ENCODE data around the gene ETV6. TPM values are rescaled to one million over a fixed set of nuclear protein-coding genes. Genes with fewer than 3 reads are reported as not detected.
"Not testable (repeated sequence)": the region's sequence is repeated elsewhere in the genome, so short reads cannot be mapped to it uniquely, and the experiment has no call there.

The ETV6 gene
- total RNA-seq, 2 donors from 2014 or later, result 50.2 to 82.3 TPM

DNA sequence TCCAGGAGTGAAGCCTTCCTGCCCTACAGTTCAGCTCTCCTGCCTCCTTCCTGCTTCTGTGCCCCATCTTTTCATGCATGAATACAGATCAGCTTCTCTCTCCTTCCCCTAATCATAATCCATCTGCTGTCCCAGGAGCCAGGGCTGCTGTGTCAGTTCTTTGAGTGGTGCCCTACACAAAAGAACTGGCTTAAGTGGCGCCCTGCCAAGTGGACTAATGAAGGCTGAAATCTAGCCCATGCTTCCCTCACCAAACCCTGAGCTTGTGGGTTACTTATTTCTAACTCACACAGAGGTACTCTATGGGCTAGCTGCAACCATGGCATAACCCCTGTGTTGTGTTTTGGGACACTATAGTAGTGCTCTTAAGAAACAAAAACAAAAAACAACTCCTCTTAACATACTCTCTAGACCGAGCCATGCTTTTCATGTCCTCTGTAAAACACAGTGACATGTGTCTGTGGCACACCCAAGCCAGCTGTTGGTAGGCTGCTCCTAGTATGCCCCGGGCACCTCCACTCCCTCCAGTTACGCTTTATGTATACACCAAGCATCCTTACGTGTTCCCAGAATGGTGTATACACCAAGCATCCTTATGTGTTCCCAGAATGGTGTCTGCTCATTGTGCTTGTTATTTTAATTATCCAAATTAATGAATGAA is 19.3 kb upstream of the ETV6 start:
- ATAC-seq, result peak in 1 of 2 donors; percentile 36
- H3K27me3 Mint-ChIP-seq, result peaks cover 7 to 15% of the 10 kb centered on the region in 2 donors
- no peaks in the 10 kb centered on the region for H3K9me3 Mint-ChIP-seq
- DNase-seq (ENCODE audit: low spot score), result no peak
- H3K36me3 Mint-ChIP-seq, result no peaks in the 10 kb centered on the region
- H3K4me3 Mint-ChIP-seq, result no peak overlapping the region
- no peaks in the 10 kb centered on the region for H3K4me1 Mint-ChIP-seq (ENCODE audit: low read depth in 2 of 2)
- no peak overlapping the region for H3K27ac Mint-ChIP-seq

DNA sequence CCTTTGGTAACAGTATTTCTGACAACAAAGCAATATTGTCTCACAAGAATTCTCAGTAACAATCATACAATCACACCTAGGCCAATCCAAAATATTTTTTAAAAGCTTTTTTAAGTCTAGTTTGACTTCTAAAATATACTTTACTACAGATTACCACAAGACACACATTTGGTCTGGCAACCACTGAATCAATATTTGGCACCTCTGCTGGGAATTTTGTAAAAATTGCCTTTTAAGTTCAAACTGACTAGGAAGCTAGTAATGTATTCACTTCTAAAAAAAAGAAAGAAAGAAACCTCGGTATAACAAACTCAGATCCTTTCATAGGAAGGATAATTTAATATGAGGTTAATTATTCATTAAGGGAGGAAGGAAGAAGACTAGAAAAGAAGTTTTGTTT is 18.2 kb upstream of the ETV6 start:
- peaks cover 5 to 15% of the 10 kb centered on the region in 2 donors for H3K27me3 Mint-ChIP-seq
- H3K27ac Mint-ChIP-seq, result no peak overlapping the region
- no peak overlapping the region for H3K4me3 Mint-ChIP-seq
- DNase-seq (ENCODE audit: low spot score) (no peak), ATAC-seq (no peak)
- no peaks in the 10 kb centered on the region for H3K36me3 Mint-ChIP-seq
- no peaks in the 10 kb centered on the region for H3K9me3 Mint-ChIP-seq
- H3K4me1 Mint-ChIP-seq (ENCODE audit: low read depth in 2 of 2), result no peaks in the 10 kb centered on the region

DNA sequence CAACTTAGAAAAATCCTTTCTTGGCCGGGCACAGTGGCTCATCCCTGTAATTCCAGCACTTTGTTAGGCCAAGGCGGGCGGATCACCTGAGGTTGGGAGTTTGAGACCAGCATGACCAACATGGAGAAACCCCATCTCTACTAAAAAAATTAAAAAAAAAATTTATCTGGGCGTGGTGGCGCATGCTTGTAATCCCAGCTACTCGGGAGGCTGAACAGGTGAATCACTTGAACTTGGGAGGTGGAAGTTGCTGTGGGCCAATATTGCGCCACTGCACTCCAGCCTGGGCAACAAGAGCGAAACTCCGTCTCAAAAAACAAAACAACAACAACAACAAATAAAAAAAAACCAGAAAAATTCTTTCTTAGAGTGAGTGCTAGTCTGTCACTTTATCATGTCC is 17.6 kb upstream of the ETV6 start:
- H3K27me3 Mint-ChIP-seq, result peaks cover 5 to 15% of the 10 kb centered on the region in 2 donors
- not testable (repeated sequence) for ATAC-seq; H3K27ac Mint-ChIP-seq; H3K4me1 Mint-ChIP-seq (ENCODE audit: low read depth in 2 of 2); H3K36me3 Mint-ChIP-seq; DNase-seq (ENCODE audit: low spot score); H3K9me3 Mint-ChIP-seq; H3K4me3 Mint-ChIP-seq

DNA sequence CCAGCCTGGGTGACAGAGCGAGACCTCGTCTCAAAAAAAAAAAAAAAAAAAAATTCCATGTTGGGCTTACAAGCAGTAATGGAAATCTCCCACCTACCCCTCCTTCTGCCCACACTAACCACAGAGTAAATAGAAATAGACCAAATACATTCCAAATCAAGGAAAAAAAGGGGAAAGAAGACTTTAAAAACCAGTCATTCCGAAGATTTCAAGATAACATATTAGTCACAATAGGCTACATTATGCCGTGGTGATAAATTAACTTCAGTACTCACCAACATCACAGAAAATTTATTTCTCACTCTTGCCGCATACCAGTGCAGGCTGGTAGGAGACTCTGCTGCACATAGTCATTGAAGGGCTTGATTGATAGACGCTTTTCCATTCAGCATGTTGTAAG is 15.5 kb upstream of the ETV6 start:
- ATAC-seq (no peak), DNase-seq (ENCODE audit: low spot score) (no peak)
- no peaks in the 10 kb centered on the region for H3K36me3 Mint-ChIP-seq
- H3K27ac Mint-ChIP-seq, result no peak overlapping the region
- H3K4me3 Mint-ChIP-seq, result no peak overlapping the region
- no peaks in the 10 kb centered on the region for H3K9me3 Mint-ChIP-seq
- H3K4me1 Mint-ChIP-seq (ENCODE audit: low read depth in 2 of 2), result no peaks in the 10 kb centered on the region
- H3K27me3 Mint-ChIP-seq, result peaks cover 5 to 15% of the 10 kb centered on the region in 2 donors

DNA sequence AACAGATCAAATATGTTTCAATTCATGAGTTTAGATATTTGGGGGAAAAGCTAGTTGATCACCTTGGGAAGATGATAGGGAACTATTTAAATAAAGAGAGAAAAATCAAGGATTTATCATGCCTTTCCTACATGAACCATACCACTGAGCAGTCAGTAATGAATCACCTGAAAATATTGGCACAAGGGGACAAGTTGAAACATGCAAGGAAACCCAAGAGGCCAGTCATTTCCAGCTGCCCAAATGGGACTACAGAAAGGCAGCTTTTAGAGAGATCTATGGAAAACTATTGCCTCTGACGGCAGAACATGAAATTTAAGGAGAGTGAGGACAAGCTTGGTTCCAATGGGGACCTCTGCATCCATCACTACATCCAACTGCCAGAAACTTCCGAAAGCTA is 14.1 kb upstream of the ETV6 start:
- Mint-ChIP-seq H3K27ac (no peak overlapping the region), H3K9me3 (no peaks in the 10 kb centered on the region), H3K36me3 (no peaks in the 10 kb centered on the region), H3K4me1 (ENCODE audit: low read depth in 2 of 2) (no peaks in the 10 kb centered on the region), H3K27me3 (peaks cover 2 to 10% of the 10 kb centered on the region in 2 donors), H3K4me3 (no peak overlapping the region)
- no peak for ATAC-seq
- no peak for DNase-seq (ENCODE audit: low spot score)

DNA sequence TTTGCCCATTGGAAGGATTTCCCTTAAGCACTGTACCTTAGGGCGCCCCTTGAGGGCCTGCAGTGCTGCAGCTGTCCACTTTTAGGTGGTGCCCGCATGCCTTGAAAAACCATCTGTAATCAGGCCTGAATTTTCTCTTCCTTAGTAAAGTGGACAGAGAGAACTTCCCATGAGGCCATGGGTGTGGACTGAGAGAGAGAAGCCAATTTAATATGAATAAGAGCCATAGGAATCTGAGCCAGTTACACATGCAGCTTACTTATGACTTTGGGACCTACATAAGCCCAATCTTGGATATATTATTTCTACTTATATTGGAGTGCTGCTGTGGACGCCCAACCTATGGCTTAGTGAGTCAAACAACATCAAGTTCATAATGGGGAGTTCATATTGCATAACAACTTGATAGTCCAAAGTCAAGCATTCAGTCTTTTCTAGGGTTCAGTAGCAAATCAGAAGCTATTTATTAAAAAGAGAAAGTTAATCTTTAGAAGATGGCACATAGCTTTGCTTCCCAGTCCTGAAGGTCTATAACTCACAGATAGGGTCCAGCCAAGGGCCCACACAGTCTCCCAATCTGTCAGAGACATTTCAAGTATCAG is 11.1 kb upstream of the ETV6 start:
- H3K36me3 Mint-ChIP-seq, result no peaks in the 10 kb centered on the region
- DNase-seq (ENCODE audit: low spot score), result no peak
- no peak overlapping the region for H3K4me3 Mint-ChIP-seq
- no peak overlapping the region for H3K27ac Mint-ChIP-seq
- peaks cover 0 to 5% of the 10 kb centered on the region in 2 donors for H3K27me3 Mint-ChIP-seq
- no peaks in the 10 kb centered on the region for H3K9me3 Mint-ChIP-seq
- no peak for ATAC-seq
- no peaks in the 10 kb centered on the region for H3K4me1 Mint-ChIP-seq (ENCODE audit: low read depth in 2 of 2)

DNA sequence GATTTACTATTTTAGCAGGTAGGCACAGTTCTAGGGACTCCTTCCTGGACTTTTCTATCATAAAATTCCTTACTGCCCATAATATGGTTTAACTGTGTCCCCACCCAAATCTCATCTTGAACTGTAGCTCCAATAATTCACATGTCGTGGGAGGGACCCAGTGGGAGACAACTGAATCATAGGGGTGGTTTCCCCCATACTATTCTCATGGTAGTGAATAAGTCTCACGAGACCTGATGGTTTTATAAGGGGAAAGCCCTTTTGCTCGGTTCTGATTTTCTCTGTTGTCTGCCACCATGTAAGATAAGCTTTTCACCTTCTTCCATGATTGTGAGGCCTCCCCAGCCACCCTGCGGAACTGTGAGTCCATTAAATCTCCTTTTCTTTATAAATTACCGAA is 10.0 kb upstream of the ETV6 start:
- ATAC-seq, result no peak
- H3K27ac Mint-ChIP-seq, result no peak overlapping the region
- DNase-seq (ENCODE audit: low spot score), result no peak
- H3K4me3 Mint-ChIP-seq, result no peak overlapping the region
- H3K27me3 Mint-ChIP-seq, result peaks cover 0 to 4% of the 10 kb centered on the region in 2 donors
- H3K9me3 Mint-ChIP-seq, result no peaks in the 10 kb centered on the region
- H3K36me3 Mint-ChIP-seq, result no peaks in the 10 kb centered on the region
- no peaks in the 10 kb centered on the region for H3K4me1 Mint-ChIP-seq (ENCODE audit: low read depth in 2 of 2)

DNA sequence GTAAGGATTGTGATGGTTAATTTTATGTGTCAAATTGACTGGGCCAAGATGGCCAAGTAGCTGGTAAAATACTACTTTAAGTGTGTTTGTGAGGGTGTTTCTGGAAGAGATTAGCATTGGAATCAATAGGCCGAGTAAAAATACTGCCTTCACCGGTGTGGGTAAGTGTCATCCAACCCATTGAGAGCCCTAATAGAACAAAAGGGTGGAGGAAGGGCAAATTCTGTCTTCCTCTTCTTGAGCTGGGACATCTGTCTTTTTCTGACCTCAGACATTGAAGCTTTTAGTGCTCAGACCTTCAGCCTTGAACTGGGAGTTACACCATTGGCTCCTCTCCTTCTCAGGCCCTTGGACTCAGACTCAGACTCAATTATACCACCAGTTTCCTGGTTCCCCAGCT is 8.0 kb upstream of the ETV6 start:
- DNase-seq (ENCODE audit: low spot score) (no peak), ATAC-seq (no peak)
- no peaks in the 10 kb centered on the region for H3K36me3 Mint-ChIP-seq
- H3K4me1 Mint-ChIP-seq (ENCODE audit: low read depth in 2 of 2), result no peaks in the 10 kb centered on the region
- H3K27ac Mint-ChIP-seq, result no peak overlapping the region
- H3K9me3 Mint-ChIP-seq, result no peaks in the 10 kb centered on the region
- H3K27me3 Mint-ChIP-seq, result no peaks in the 10 kb centered on the region
- H3K4me3 Mint-ChIP-seq, result no peak overlapping the region

DNA sequence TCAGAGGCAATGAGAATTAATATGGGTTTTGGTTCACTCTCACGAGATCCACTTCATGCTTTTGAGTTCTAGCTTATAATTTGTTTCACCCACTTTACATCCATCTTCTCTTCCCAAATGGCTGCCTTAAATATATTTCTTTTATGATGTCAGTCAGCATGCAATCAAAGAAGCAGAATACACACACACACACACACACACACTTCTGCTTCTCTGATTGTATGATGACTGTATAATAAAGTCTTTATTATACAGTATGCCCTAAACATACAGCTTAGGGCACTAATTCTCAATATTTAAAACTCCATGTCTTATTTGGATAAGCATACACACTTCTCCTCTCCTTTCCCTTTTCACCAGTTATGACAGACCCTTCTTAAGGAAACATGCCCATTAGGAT is 6.7 kb upstream of the ETV6 start:
- no peaks in the 10 kb centered on the region for H3K9me3 Mint-ChIP-seq
- H3K27ac Mint-ChIP-seq, result no peak overlapping the region
- no peaks in the 10 kb centered on the region for H3K36me3 Mint-ChIP-seq
- H3K27me3 Mint-ChIP-seq, result no peaks in the 10 kb centered on the region
- DNase-seq (ENCODE audit: low spot score) (no peak), ATAC-seq (no peak)
- H3K4me3 Mint-ChIP-seq, result no peak overlapping the region
- H3K4me1 Mint-ChIP-seq (ENCODE audit: low read depth in 2 of 2), result no peaks in the 10 kb centered on the region

DNA sequence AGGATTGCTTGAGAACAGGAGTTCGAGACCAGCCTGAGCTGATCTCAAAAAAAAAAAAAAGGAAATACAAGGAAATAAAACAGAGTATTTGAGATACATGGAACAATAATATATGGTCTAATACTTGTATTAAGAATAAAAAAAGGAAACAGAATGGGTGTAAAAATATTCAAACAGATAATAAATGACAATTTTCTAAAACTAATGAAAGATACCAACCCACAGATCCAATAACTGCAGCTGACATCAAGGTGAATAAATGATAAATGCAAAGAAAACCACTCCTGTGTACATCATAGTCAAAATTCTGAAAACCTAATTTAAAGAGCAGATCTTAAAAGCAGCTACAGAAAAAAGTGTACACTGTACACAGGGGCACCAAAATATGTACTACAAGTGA is 4.1 kb upstream of the ETV6 start:
- no peak for DNase-seq (ENCODE audit: low spot score)
- no peak overlapping the region for H3K4me3 Mint-ChIP-seq
- peaks cover 6 to 10% of the 10 kb centered on the region in 2 donors for H3K4me1 Mint-ChIP-seq (ENCODE audit: low read depth in 2 of 2)
- ATAC-seq, result no peak
- H3K9me3 Mint-ChIP-seq, result no peaks in the 10 kb centered on the region
- H3K27me3 Mint-ChIP-seq, result no peaks in the 10 kb centered on the region
- H3K36me3 Mint-ChIP-seq, result peaks cover under 1% of the 10 kb centered on the region
- peak overlapping the region in 1 of 2 donors; percentile 12 for H3K27ac Mint-ChIP-seq

DNA sequence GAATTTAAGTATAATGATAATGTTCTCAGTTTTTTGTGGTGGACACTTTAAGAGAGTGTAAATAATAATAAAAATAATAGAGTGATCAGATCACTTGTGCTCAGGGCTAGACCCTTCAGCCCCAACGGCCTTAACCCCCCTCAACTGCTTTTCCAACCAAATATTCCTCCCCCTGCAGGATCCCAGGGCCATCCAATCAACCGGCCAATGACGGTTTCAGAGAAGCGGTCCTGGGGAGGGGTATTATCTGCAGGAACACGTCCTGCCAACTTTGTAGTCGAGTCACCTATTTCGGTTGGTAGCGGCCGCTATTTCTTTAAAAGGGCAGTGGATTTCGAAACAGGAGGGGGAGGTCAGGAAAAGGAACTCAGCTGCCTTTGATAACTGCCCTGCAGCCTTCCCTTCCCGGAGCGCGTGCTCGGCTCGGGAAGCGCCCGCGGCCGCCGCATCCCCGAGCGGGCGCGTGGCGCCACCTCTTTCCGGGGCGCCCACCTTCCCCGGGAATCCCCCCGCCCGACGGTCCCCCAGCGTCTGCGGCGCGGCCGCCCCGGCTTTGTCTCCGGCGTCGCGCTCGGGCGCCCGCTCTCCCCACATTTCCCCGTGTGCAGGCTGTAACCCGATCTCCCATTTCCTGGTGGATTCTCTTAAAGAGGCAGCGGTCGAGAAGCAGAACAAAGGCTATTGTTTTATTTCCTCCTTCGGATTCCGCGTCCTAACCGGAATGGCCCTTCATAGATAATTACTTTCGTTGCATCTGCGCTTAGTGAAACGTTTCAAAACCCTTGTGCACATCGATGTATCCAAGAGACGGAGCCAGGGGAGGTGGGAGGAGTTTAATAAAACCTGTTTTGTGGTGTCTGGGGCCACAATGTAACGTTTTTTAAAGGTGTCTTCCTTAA is 711 bp upstream of the ETV6 start:
- ATAC-seq (peak; percentile 63 to 74), DNase-seq (ENCODE audit: low spot score) (peak; percentile 87)
- Mint-ChIP-seq H3K27me3 (no peaks in the 10 kb centered on the region), H3K27ac (peak overlapping the region; percentile 97 to 99), H3K36me3 (peaks cover 8% of the 10 kb centered on the region), H3K4me1 (ENCODE audit: low read depth in 2 of 2) (peaks cover 37 to 39% of the 10 kb centered on the region in 2 donors), H3K9me3 (no peaks in the 10 kb centered on the region), H3K4me3 (peak overlapping the region; percentile 94)

DNA sequence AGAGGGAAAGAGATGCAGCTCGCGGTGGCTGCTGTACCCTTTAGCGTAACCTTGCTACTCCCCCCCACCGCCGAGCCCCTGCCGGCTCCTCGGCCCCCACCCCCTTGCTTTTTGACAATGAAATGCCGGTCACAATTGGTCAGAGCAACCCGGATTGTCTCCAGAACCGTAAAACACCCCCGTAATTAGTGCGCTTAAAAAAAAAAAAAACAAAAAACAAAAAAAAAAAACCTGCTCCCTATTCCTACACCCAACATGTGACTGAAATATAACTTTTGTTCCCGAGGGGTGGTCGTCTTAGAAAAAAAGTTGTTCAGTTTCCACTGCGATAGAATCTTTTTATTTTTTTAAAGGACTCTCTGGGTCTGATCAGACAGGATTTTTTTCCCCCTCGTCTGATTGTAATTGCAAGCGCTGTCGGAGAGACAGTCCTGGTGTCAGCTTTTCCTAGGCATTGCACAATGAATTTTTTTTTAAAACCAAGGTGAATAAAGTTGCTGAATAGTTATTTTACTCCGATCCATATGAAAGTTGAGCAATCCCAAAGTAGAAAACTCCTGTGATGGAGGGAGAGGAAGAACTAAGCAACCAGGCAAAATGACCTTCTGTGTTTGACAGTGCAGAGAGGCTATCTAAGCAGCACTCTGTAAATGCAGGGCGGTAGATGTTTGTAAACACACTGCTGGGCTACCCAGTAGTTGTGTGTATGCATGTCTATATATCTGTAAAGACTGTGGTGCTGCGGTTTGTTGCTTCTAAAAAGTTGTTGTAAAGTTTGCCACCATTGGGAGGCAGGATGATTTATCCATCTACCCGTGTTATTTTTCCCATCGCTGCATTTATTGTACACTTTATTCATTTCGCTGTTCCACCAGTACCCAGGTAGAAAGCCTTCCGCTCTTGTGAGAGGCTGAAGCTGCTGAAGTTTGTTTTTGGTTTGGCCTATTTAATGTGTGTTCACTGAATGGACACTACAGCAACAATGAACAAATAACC is 1.1 kb downstream of the ETV6 start:
- H3K27me3 Mint-ChIP-seq, result no peaks in the 10 kb centered on the region
- H3K4me1 Mint-ChIP-seq (ENCODE audit: low read depth in 2 of 2), result peaks cover 41 to 46% of the 10 kb centered on the region in 2 donors
- DNase-seq (ENCODE audit: low spot score) (no peak), ATAC-seq (no peak)
- peak overlapping the region; percentile 97 to 99 for H3K27ac Mint-ChIP-seq
- H3K4me3 Mint-ChIP-seq, result peak overlapping the region; percentile 94
- H3K36me3 Mint-ChIP-seq, result peaks cover 8% of the 10 kb centered on the region
- no peaks in the 10 kb centered on the region for H3K9me3 Mint-ChIP-seq

DNA sequence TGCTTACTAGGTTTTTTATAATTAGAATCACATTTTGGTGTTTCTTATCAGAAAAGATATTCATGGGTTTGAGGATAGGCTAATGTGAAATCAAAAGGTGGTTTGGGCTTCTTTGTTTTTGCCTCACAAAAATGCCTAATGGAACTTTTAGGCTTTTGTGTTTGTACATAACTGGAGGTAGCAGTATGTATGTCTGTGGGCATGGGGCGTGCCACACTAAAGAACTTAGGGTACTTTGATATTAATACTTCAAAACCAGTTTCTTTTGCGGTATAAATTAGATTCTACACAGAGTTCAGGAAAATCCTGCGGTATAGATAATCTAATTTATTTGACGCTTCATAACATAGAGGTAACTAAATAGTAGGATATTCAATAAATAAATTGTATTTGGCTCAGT is 1.9 kb downstream of the ETV6 start:
- Mint-ChIP-seq H3K4me1 (ENCODE audit: low read depth in 2 of 2) (peaks cover 48 to 53% of the 10 kb centered on the region in 2 donors), H3K27me3 (no peaks in the 10 kb centered on the region), H3K4me3 (peak overlapping the region; percentile 94), H3K27ac (peak overlapping the region; percentile 97 to 99), H3K9me3 (no peaks in the 10 kb centered on the region), H3K36me3 (peaks cover 8% of the 10 kb centered on the region)
- no peak for ATAC-seq
- DNase-seq (ENCODE audit: low spot score), result no peak

Data from natural killer cell treated with Interleukin-12 subunit alpha and Interleukin-12 subunit beta and Interleukin-15 and Interleukin-18, amount 100 ng/mL, for 72 hours (primary cell).